Measurements from ENCODE around the gene DCLK1. TPM values are rescaled to one million over a fixed set of nuclear protein-coding genes. Genes with fewer than 3 reads are reported as not detected.

The DCLK1 gene
- total RNA-seq, 1 experiment from 2014 or later, result not detected

- Histone ChIP-seq H3K4me3 (ENCODE audit: low read depth in 2 of 2, low read length in 2 of 2) (no peak overlapping the region), H3K36me3 (ENCODE audit: control insufficient read depth, insufficient read depth, low read length) (no peaks in the 10 kb centered on the region), H3K9me3 (ENCODE audit: control insufficient read depth, insufficient read depth, low read depth, low read length) (no peaks in the 10 kb centered on the region), H3K27me3 (ENCODE audit: control insufficient read depth, insufficient read depth, low read length) (no peaks in the 10 kb centered on the region), H3K4me1 (ENCODE audit: control insufficient read depth, insufficient read depth, low read length) (no peaks in the 10 kb centered on the region), H3K27ac (ENCODE audit: low read length) (no peak overlapping the region)
- in situ Hi-C loops (cut with HindIII; ENCODE audit: low pct_unique_long_range_greater_than_20kb, low sequenced_read_pairs), result no loop called here
- ChIA-PET CTCF (no interaction called here), POLR2A (no interaction called here)
- BruUV-seq (replicated peaks), result no TSS peak
- TF ChIP-seq TCF7L2 (IDR thresholded peaks at IDR 0.05; ENCODE audit: low read depth, low read length), result no peak
- no peak for TF ChIP-seq POLR2AphosphoS5 (IDR thresholded peaks at IDR 0.05; ENCODE audit: low read depth, low read length)
- no peak for TF ChIP-seq CTCF (IDR thresholded peaks at IDR 0.05)
- TF ChIP-seq SIN3A (IDR thresholded peaks at IDR 0.05; ENCODE audit: borderline replicate concordance, insufficient read depth, low read depth, low read length), result no peak
- no peak for TF ChIP-seq REST (IDR thresholded peaks at IDR 0.05; ENCODE audit: insufficient read depth in 1 of 2, low read depth in 2 of 2, low read length in 1 of 2)
- intact Hi-C loops (cut with micrococcal nuclease; ENCODE audit: unreplicated experiment), result no loop called here
- DNase-seq (ENCODE audit: low read depth, low spot score) (no peak), ATAC-seq (no peak)
Observed at GRCh38 chr13:35848336-35849255, 282.6 kb downstream of the DCLK1 start.

GRCh38 chr13:35843272-35843671 is 287.9 kb downstream of the DCLK1 start:
- intact Hi-C loops (cut with micrococcal nuclease; ENCODE audit: unreplicated experiment), result no loop called here
- no peak for DNase-seq (ENCODE audit: low read depth, low spot score)
- Histone ChIP-seq H3K4me1 (ENCODE audit: control insufficient read depth, insufficient read depth, low read length) (no peaks in the 10 kb centered on the region), H3K27ac (ENCODE audit: low read length) (no peak overlapping the region), H3K4me3 (ENCODE audit: low read depth in 2 of 2, low read length in 2 of 2) (no peak overlapping the region), H3K9me3 (ENCODE audit: control insufficient read depth, insufficient read depth, low read depth, low read length) (no peaks in the 10 kb centered on the region), H3K27me3 (ENCODE audit: control insufficient read depth, insufficient read depth, low read length) (no peaks in the 10 kb centered on the region), H3K36me3 (ENCODE audit: control insufficient read depth, insufficient read depth, low read length) (no peaks in the 10 kb centered on the region)
- CTCF ChIA-PET, result no interaction called here
- no TSS peak for BruUV-seq (replicated peaks)
- in situ Hi-C loops (cut with HindIII; ENCODE audit: low pct_unique_long_range_greater_than_20kb, low sequenced_read_pairs), result no loop called here
- no peak for TF ChIP-seq POLR2AphosphoS5 (IDR thresholded peaks at IDR 0.05; ENCODE audit: low read depth, low read length)
- no peak for TF ChIP-seq REST (IDR thresholded peaks at IDR 0.05; ENCODE audit: insufficient read depth in 1 of 2, low read depth in 2 of 2, low read length in 1 of 2)
- no peak for TF ChIP-seq CTCF (IDR thresholded peaks at IDR 0.05)
- TF ChIP-seq TCF7L2 (IDR thresholded peaks at IDR 0.05; ENCODE audit: low read depth, low read length), result no peak
- TF ChIP-seq SIN3A (IDR thresholded peaks at IDR 0.05; ENCODE audit: borderline replicate concordance, insufficient read depth, low read depth, low read length), result no peak
- POLR2A ChIA-PET, result no interaction called here
- ATAC-seq, result no peak
